Activated CD4-positive, alpha-beta T cell treated with anti-CD3 and anti-CD28 coated beads, Interleukin-2, amount 10 ng/mL, durations not matched to agents 24 days and 14 days (primary cell): ENCODE data around the gene CLPTM1. TPM values are rescaled to one million over a fixed set of nuclear protein-coding genes. Genes with fewer than 3 reads are reported as not detected.
"Not testable (repeated sequence)": the region's sequence is repeated elsewhere in the genome, so short reads cannot be mapped to it uniquely, and the experiment has no call there.

ENCODE experiments used
- DNase-seq: peaks from one replicate; pipeline ENCODE4 v3.0.0; 2022
- H3K27ac Mint-ChIP-seq: one replicate; pipeline ENCODE4 v1.8.0; 2022; ENCODE audit warnings: mild to moderate bottlenecking, mixed read lengths
- H3K27me3 Mint-ChIP-seq: one replicate; pipeline ENCODE4 v1.8.0; 2022; ENCODE audit warnings: mixed read lengths
- H3K36me3 Mint-ChIP-seq: one replicate; pipeline ENCODE4 v1.8.0; 2022; ENCODE audit warnings: low read depth, mild to moderate bottlenecking, mixed read lengths
- H3K4me1 Mint-ChIP-seq: one replicate; pipeline ENCODE4 v1.8.0; 2021; ENCODE audit warnings: mixed read lengths
- H3K4me3 Mint-ChIP-seq: one replicate; pipeline ENCODE4 v1.8.0; 2022; ENCODE audit warnings: mild to moderate bottlenecking, moderate library complexity, mixed read lengths
- H3K9me3 Mint-ChIP-seq: one replicate; pipeline ENCODE4 v1.8.0; 2021; ENCODE audit warnings: mixed read lengths
- intact Hi-C: fragments of 100-400 bp; cut with micrococcal nuclease; formaldehyde crosslinking; loops from one replicate; pipeline ENCODE4 v1.15.1; 2023
- total RNA-seq: library from RNA; stranded (reverse); gene quantifications from 2 replicates; pipeline ENCODE4 v1.2.3, GENCODE V29; 2022

The CLPTM1 gene
- total RNA-seq, 1 donor from 2014 or later: 71.7 TPM

DNA sequence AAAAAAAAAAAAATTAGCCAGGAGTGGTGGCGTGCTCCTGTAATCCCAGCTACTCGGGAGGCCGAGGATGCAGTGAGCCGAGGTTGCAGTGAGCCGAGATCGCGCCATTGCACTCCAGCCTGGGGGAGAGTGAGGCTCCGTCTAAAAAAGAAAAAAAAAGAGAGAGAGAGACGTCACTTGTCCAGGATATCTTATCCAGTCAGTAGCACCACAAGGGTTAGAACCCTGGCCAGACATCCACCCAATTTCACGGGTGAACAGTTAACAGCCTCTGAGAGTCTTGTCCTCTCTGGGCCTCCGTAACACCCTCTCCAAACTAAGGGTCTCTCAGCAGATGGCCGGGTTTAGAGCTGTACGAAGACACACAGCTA, 917 bp upstream of the CLPTM1 start:
- intact Hi-C loops: loop anchor here (5.0 kb wide), 1 partner anchor 152 kb away; no protein-coding TSS in a partner anchor
- Mint-ChIP-seq H3K9me3 (no peaks in the 10 kb centered on the region), H3K36me3 (no peaks in the 10 kb centered on the region), H3K4me1 (peaks cover 30% of the 10 kb centered on the region), H3K4me3 (peak overlapping the region; percentile 95), H3K27ac (peak overlapping the region; percentile 94), H3K27me3 (no peaks in the 10 kb centered on the region)
- no peak for DNase-seq

- Mint-ChIP-seq H3K4me1 (peaks cover 36% of the 10 kb centered on the region), H3K27ac (peak overlapping the region; percentile 82), H3K36me3 (peaks cover 9% of the 10 kb centered on the region), H3K4me3 (peak overlapping the region; percentile 95), H3K27me3 (no peaks in the 10 kb centered on the region), H3K9me3 (no peaks in the 10 kb centered on the region)
- peak; percentile 66 for DNase-seq
- intact Hi-C loops: loop anchor here (1.0 kb wide), 4 partner anchors 47 to 137 kb away; no protein-coding TSS in a partner anchor
Measured at GRCh38 chr19:44955505-44956439, 592 bp downstream of the CLPTM1 start.

DNA sequence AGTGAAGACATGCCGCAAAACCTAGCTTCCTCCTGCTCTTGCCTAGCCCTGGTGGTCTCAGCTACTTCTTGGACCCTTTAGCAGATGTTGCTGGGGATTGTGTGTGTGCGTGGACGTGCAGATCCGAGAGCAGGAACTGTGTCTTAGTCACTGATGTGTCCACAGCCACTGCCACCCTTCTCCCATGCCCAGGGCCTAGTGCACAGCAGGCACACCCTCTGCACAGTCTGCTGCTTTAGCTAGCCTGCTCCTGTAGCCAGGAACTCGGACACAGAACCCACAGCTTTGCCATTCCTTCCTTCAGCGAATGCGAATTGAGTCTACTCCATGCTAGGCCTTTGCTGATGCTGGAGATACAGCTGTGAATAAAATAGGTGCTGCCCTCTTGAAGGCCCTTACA, 2.3 kb downstream of the CLPTM1 start:
- intact Hi-C loops: no loop called here
- no peaks in the 10 kb centered on the region for H3K9me3 Mint-ChIP-seq
- no peak overlapping the region for H3K4me3 Mint-ChIP-seq
- H3K36me3 Mint-ChIP-seq: peaks cover 19% of the 10 kb centered on the region
- no peak for DNase-seq
- no peaks in the 10 kb centered on the region for H3K27me3 Mint-ChIP-seq
- H3K4me1 Mint-ChIP-seq: peaks cover 38% of the 10 kb centered on the region
- H3K27ac Mint-ChIP-seq: no peak overlapping the region

GRCh38 chr19:44958090-44958489, 2.9 kb downstream of the CLPTM1 start:
- DNase-seq: no peak
- intact Hi-C loops: no loop called here
- Mint-ChIP-seq H3K27ac (peak overlapping the region; percentile 14), H3K36me3 (peaks cover 21% of the 10 kb centered on the region), H3K9me3 (no peaks in the 10 kb centered on the region), H3K27me3 (no peaks in the 10 kb centered on the region), H3K4me3 (no peak overlapping the region), H3K4me1 (peaks cover 38% of the 10 kb centered on the region)

DNA sequence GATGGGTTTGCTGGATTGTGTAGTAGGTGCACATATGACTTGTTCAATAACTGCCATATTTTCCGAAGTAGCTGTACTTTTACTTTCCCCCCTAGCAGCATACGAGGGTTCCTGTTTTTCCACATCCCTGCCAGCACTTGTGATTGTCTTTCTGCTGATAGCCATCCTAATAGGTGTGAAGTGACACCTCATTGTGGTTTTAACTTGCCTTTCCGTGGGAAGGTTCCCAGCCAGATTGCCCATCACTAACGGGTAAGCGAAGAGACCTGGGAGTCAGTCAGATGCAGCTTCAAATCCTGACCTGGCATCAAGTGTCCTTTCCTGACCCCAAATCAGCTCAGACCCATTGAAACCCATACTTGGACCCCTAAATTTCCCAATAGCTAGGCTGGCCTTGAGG, 4.5 kb downstream of the CLPTM1 start:
- intact Hi-C loops: no loop called here
- H3K27ac Mint-ChIP-seq: peak overlapping the region; percentile 45
- H3K36me3 Mint-ChIP-seq: peaks cover 25% of the 10 kb centered on the region

GRCh38 chr19:44960906-44961728, 5.9 kb downstream of the CLPTM1 start:
- H3K27me3 Mint-ChIP-seq: no peaks in the 10 kb centered on the region
- intact Hi-C loops: no loop called here
- DNase-seq: no peak
- no peak overlapping the region for H3K27ac Mint-ChIP-seq
- peaks cover 29% of the 10 kb centered on the region for H3K4me1 Mint-ChIP-seq
- H3K36me3 Mint-ChIP-seq: peaks cover 30% of the 10 kb centered on the region
- H3K4me3 Mint-ChIP-seq: no peak overlapping the region
- no peaks in the 10 kb centered on the region for H3K9me3 Mint-ChIP-seq

More for the DNA sequence above, 4.5 kb downstream of the CLPTM1 start:
- no peak overlapping the region for H3K4me3 Mint-ChIP-seq
- no peak for DNase-seq
- no peaks in the 10 kb centered on the region for H3K9me3 Mint-ChIP-seq
- no peaks in the 10 kb centered on the region for H3K27me3 Mint-ChIP-seq
- H3K4me1 Mint-ChIP-seq: peaks cover 34% of the 10 kb centered on the region

GRCh38 chr19:44961821-44962220, 6.6 kb downstream of the CLPTM1 start:
- Mint-ChIP-seq H3K9me3 (no peaks in the 10 kb centered on the region), H3K27ac (no peak overlapping the region)

DNA sequence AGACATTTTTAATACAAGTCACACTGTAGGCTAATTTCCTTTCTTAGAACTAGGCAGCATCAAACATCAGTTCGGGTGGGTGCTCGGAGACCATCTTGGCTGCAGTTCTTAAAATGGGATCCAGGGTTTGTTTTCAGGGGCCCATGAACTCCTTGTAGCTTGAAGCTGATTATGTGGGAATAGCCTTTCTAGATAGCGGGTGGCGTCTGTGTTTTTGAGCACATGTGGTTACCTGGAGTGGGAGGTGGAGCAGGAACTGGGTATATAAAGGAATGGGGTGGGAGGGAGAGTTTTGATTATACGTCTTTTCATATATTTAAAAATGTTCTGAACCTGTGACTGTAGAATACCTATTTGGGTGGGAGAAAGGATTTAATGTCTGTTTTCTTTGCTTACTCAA, 12.9 kb downstream of the CLPTM1 start:
- Mint-ChIP-seq H3K9me3 (no peaks in the 10 kb centered on the region), H3K27ac (no peak overlapping the region), H3K4me3 (no peak overlapping the region), H3K27me3 (no peaks in the 10 kb centered on the region), H3K36me3 (peaks cover 19% of the 10 kb centered on the region), H3K4me1 (peaks cover 2% of the 10 kb centered on the region)
- intact Hi-C loops: no loop called here
- DNase-seq: no peak

More at GRCh38 chr19:44961821-44962220, 6.6 kb downstream of the CLPTM1 start:
- H3K4me1 Mint-ChIP-seq: peaks cover 22% of the 10 kb centered on the region
- DNase-seq: no peak
- H3K27me3 Mint-ChIP-seq: no peaks in the 10 kb centered on the region
- H3K36me3 Mint-ChIP-seq: peaks cover 30% of the 10 kb centered on the region
- H3K4me3 Mint-ChIP-seq: no peak overlapping the region
- intact Hi-C loops: no loop called here

GRCh38 chr19:44968670-44969069, 13.5 kb downstream of the CLPTM1 start:
- Mint-ChIP-seq H3K4me1 (peaks cover 2% of the 10 kb centered on the region), H3K4me3 (no peak overlapping the region), H3K27me3 (no peaks in the 10 kb centered on the region), H3K36me3 (peaks cover 22% of the 10 kb centered on the region), H3K27ac (no peak overlapping the region), H3K9me3 (no peaks in the 10 kb centered on the region)
- DNase-seq: no peak
- intact Hi-C loops: no loop called here

- Mint-ChIP-seq H3K27ac (no peak overlapping the region), H3K4me3 (no peak overlapping the region), H3K36me3 (peaks cover 25% of the 10 kb centered on the region), H3K9me3 (no peaks in the 10 kb centered on the region), H3K4me1 (peaks cover 2% of the 10 kb centered on the region), H3K27me3 (no peaks in the 10 kb centered on the region)
- no peak for DNase-seq
- intact Hi-C loops: no loop called here
Measured at GRCh38 chr19:44969437-44969836, 14.3 kb downstream of the CLPTM1 start.

DNA sequence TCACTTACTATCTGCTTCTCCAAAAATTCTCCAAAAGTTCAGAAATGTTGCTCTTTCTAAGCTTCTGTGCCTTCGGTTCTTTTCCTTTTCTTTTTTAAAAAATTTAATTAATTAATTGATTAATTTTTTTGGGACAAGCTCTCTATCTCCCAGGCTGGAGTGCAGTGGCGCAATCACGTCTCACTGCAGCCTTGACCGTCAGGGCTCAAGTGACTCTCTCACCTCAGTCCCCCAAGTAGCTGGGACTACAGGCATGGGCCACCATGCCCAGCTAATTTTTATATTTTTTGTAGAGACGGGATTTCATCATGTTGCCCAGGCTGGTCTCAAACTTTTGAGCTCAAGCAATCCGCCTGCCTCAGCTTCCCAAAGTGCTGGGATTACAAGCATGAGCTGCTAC, 16.3 kb downstream of the CLPTM1 start:
- intact Hi-C loops, H3K9me3 Mint-ChIP-seq, H3K27me3 Mint-ChIP-seq, DNase-seq, H3K27ac Mint-ChIP-seq, H3K4me3 Mint-ChIP-seq, H3K4me1 Mint-ChIP-seq: not testable (repeated sequence)
- H3K36me3 Mint-ChIP-seq: peaks cover 29% of the 10 kb centered on the region

GRCh38 chr19:44972802-44973201, 17.6 kb downstream of the CLPTM1 start:
- Mint-ChIP-seq H3K27me3 (no peaks in the 10 kb centered on the region), H3K4me3 (no peak overlapping the region), H3K9me3 (no peaks in the 10 kb centered on the region), H3K4me1 (peaks cover 2% of the 10 kb centered on the region), H3K36me3 (peaks cover 35% of the 10 kb centered on the region), H3K27ac (no peak overlapping the region)
- intact Hi-C loops: no loop called here
- no peak for DNase-seq

DNA sequence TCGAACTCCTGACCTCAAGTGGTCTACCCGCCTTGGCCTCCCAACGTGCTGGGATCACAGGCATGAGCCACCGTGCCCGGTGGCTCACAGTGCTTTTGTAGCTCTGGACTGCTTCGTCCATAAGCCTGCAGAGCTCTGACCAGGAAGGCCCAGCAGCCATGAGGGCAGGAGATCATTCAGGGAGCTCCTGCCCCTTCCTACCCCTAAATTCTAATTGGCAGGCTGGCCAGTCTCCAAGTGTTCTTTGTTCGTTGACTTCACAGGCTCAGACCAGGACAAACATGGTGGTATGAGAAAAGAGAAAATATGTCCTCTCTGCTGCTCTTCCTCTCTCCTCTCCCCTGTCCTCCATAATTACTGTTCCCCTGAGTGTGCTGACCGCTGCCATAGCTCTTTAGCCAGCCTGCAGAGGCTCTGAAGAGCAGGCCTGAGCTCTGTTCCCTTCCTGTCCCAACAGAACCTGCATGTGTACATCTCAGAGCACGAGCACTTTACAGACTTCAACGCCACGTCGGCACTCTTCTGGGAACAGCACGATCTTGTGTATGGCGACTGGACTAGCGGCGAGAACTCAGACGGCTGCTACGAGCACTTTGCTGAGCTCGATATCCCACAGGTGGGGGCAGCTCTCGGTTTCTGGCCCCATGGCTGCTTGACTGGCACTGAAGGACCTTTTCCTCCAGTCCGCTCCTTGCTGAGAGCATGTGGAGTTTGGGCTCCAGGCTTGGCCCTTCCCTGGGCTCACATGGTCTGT, 19.0 kb downstream of the CLPTM1 start:
- Mint-ChIP-seq H3K9me3 (no peaks in the 10 kb centered on the region), H3K27ac (no peak overlapping the region), H3K4me3 (no peak overlapping the region), H3K4me1 (no peaks in the 10 kb centered on the region), H3K36me3 (peaks cover 38% of the 10 kb centered on the region), H3K27me3 (no peaks in the 10 kb centered on the region)
- intact Hi-C loops: no loop called here
- no peak for DNase-seq
